SU-DHL-6 (cell line): ENCODE results near the gene RIC8B.

Experiments
- EZH2phosphoT487 ChIP-seq: fragments of 200-600 bp; sonication (generic), shearing (Covaris generic); conservative IDR thresholded peaks from 2 replicates; pipeline ENCODE4 v1.6.1; 2018; ENCODE audit warnings: mild to moderate bottlenecking, antibody characterized with exemption, low read length, moderate library complexity, mixed read lengths
- TF ChIP-seq, protein P1 (sequence below): fragments of 200-600 bp; sonication (generic); IDR thresholded peaks from one replicate; pipeline ENCODE4 v1.5.1; 2017; ENCODE audit warnings: antibody characterized with exemption, mild to moderate bottlenecking, low read length, moderate library complexity; ENCODE audit not compliant: insufficient read depth, poor library complexity, severe bottlenecking

DNA sequence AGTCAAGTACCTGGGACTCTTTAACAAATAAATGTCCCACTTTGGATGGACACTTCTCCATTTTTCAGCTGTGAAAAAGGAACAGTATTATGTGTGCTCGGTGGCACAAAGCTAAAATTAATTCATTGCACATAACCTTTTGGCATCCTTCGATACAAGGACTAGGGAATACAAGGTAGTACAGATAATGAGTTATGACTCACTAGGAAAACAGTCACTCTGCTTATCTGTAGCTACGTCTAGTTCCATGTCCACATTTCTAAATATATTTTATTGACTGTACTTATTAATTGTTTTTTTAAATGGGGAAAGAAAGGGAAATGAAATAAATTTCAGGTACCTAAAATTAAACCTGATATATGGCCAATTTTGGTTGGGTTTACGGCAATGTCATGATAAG lies 35.2 kb upstream of the RIC8B start:
- TF ChIP-seq, protein P1, sequence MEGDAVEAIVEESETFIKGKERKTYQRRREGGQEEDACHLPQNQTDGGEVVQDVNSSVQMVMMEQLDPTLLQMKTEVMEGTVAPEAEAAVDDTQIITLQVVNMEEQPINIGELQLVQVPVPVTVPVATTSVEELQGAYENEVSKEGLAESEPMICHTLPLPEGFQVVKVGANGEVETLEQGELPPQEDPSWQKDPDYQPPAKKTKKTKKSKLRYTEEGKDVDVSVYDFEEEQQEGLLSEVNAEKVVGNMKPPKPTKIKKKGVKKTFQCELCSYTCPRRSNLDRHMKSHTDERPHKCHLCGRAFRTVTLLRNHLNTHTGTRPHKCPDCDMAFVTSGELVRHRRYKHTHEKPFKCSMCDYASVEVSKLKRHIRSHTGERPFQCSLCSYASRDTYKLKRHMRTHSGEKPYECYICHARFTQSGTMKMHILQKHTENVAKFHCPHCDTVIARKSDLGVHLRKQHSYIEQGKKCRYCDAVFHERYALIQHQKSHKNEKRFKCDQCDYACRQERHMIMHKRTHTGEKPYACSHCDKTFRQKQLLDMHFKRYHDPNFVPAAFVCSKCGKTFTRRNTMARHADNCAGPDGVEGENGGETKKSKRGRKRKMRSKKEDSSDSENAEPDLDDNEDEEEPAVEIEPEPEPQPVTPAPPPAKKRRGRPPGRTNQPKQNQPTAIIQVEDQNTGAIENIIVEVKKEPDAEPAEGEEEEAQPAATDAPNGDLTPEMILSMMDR: no peak
- no peak for TF ChIP-seq EZH2phosphoT487
